WTC11 (cell line): ENCODE data around the gene PCNX1. TPM values are rescaled to one million over a fixed set of nuclear protein-coding genes. Genes with fewer than 3 reads are reported as not detected.

ENCODE experiments used
- ATAC-seq: fragments of 200-7000 bp; cut with Tn5 transposase; 2 replicates; pipeline ENCODE4 v1.10.0; 2021; ENCODE audit warnings: mild to moderate bottlenecking, moderate library complexity
- CTCF ChIA-PET: fragments of 300-600 bp; sonication (Branson Sonifier 250); formaldehyde crosslinking; loops from one replicate; lab custom pipeline; 2021; ENCODE audit warnings: antibody characterized with exemption; lab: Charles Lee
- POLR2A ChIA-PET: fragments of 350-600 bp; sonication (Branson Sonifier 250); formaldehyde crosslinking; loops from one replicate; lab custom pipeline; 2021; ENCODE audit warnings: antibody characterized with exemption; lab: Charles Lee
- DNase-seq: peaks from one replicate; pipeline ENCODE4 v3.0.0; 2021; ENCODE audit warnings: low spot score
- H3K27ac Mint-ChIP-seq: 2 replicates; pipeline ENCODE4 v1.8.0; 2021; ENCODE audit warnings: mixed read lengths
- H3K27me3 Mint-ChIP-seq: 2 replicates; pipeline ENCODE4 v1.8.0; 2021; ENCODE audit warnings: low read depth, mild to moderate bottlenecking, moderate library complexity, mixed read lengths
- H3K36me3 Mint-ChIP-seq: 2 replicates; pipeline ENCODE4 v1.8.0; 2021; ENCODE audit warnings: mixed read lengths
- H3K4me1 Mint-ChIP-seq: 2 replicates; pipeline ENCODE4 v1.8.0; 2022; ENCODE audit warnings: mixed read lengths
- H3K4me3 Mint-ChIP-seq: 2 replicates; pipeline ENCODE4 v1.8.0; 2021; ENCODE audit warnings: mild to moderate bottlenecking, moderate library complexity, mixed read lengths
- H3K9me3 Mint-ChIP-seq: 2 replicates; pipeline ENCODE4 v1.8.0; 2021; ENCODE audit warnings: mixed read lengths
- FOXJ3 ChIP-seq: sonication (generic); formaldehyde crosslinking; IDR thresholded peaks from 2 replicates; pipeline ENCODE4 v1.9.0; 2021; ENCODE audit warnings: missing genetic modification reagents, mild to moderate bottlenecking, borderline replicate concordance
- GABPB1 ChIP-seq: sonication (generic); formaldehyde crosslinking; IDR thresholded peaks from 2 replicates; pipeline ENCODE4 v1.8.1; 2023; ENCODE audit warnings: mild to moderate bottlenecking, missing genetic modification reagents
- JAZF1 ChIP-seq: fragments of 250-450 bp; sonication (Bioruptor Pico); IDR thresholded peaks from 2 replicates; pipeline ENCODE4 v1.9.0; 2021; ENCODE audit warnings: moderate library complexity, mild to moderate bottlenecking, inconsistent platforms
- NFE2L1 ChIP-seq: sonication (generic); formaldehyde crosslinking; IDR thresholded peaks from 2 replicates; pipeline ENCODE4 v1.8.1; 2023; ENCODE audit warnings: missing genetic modification reagents
- NFYB ChIP-seq: sonication (generic); formaldehyde crosslinking; conservative IDR thresholded peaks from 2 replicates; pipeline ENCODE4 v1.8.0; 2022; ENCODE audit warnings: low read depth, missing genetic modification reagents
- PRRX2 ChIP-seq: fragments of 250-450 bp; sonication (Bioruptor Pico); IDR thresholded peaks from 2 replicates; pipeline ENCODE4 v1.8.0; 2021; ENCODE audit warnings: mild to moderate bottlenecking
- ZNF121 ChIP-seq: sonication (generic); formaldehyde crosslinking; IDR thresholded peaks from 2 replicates; pipeline ENCODE4 v1.8.0; 2023; ENCODE audit warnings: missing genetic modification reagents
- ZNF263 ChIP-seq: sonication (generic); formaldehyde crosslinking; IDR thresholded peaks from 2 replicates; pipeline ENCODE4 v1.8.1; 2022; ENCODE audit warnings: low read depth, mild to moderate bottlenecking, moderate library complexity, missing genetic modification reagents
- ZNF416 ChIP-seq: fragments of 250-450 bp; sonication (Bioruptor Pico); IDR thresholded peaks from 2 replicates; pipeline ENCODE4 v1.9.0; 2021; ENCODE audit warnings: mild to moderate bottlenecking, inconsistent platforms
- total RNA-seq: library from RNA; stranded (reverse); gene quantifications from 3 replicates; pipeline ENCODE4 v1.2.3, GENCODE V29; 2021
- TF ChIP-seq, protein P1 (sequence below): fragments of 250-450 bp; sonication (Bioruptor Pico); IDR thresholded peaks from 2 replicates; pipeline ENCODE4 v2.1.2; 2022; ENCODE audit warnings: mild to moderate bottlenecking, moderate library complexity
- TF ChIP-seq, protein P2 (sequence below): fragments of 250-450 bp; sonication (Bioruptor Pico); IDR thresholded peaks from 2 replicates; pipeline ENCODE4 v1.8.0; 2021; ENCODE audit warnings: mild to moderate bottlenecking
- TF ChIP-seq, protein P3 (sequence below): sonication (generic); formaldehyde crosslinking; IDR thresholded peaks from 2 replicates; pipeline ENCODE4 v1.8.1; 2022; ENCODE audit warnings: mild to moderate bottlenecking, missing genetic modification reagents, moderate library complexity, borderline replicate concordance
- TF ChIP-seq, protein P4 (sequence below): sonication (generic); formaldehyde crosslinking; IDR thresholded peaks from 2 replicates; pipeline ENCODE4 v1.8.0; 2022; ENCODE audit warnings: mild to moderate bottlenecking, missing genetic modification reagents
- TF ChIP-seq, protein P5 (sequence below): fragments of 200-600 bp; IDR thresholded peaks from 2 replicates; pipeline ENCODE4 v1.8.0; 2022; ENCODE audit warnings: antibody characterized with exemption
- TF ChIP-seq, protein P6 (sequence below): sonication (generic); formaldehyde crosslinking; IDR thresholded peaks from 2 replicates; pipeline ENCODE4 v1.8.1; 2022; ENCODE audit warnings: low read depth, mild to moderate bottlenecking, moderate library complexity, missing genetic modification reagents, borderline replicate concordance
- TF ChIP-seq, protein P7 (sequence below): sonication (generic); formaldehyde crosslinking; IDR thresholded peaks from 2 replicates; pipeline ENCODE4 v1.8.1; 2022; ENCODE audit warnings: mild to moderate bottlenecking, moderate library complexity, missing genetic modification reagents
- TF ChIP-seq, protein P8 (sequence below): sonication (generic); formaldehyde crosslinking; IDR thresholded peaks from 2 replicates; pipeline ENCODE4 v1.8.1; 2022; ENCODE audit warnings: low read depth, missing genetic modification reagents, borderline replicate concordance
- TF ChIP-seq, protein P9 (sequence below): sonication (generic); formaldehyde crosslinking; IDR thresholded peaks from 2 replicates; pipeline ENCODE4 v1.8.1; 2023; ENCODE audit warnings: mild to moderate bottlenecking, missing genetic modification reagents
- TF ChIP-seq, protein P10 (sequence below): fragments of 250-450 bp; sonication (Bioruptor Pico); conservative IDR thresholded peaks from 2 replicates; pipeline ENCODE4 v1.9.0; 2021; ENCODE audit warnings: mild to moderate bottlenecking
- TF ChIP-seq, protein P11 (sequence below): sonication (generic); formaldehyde crosslinking; conservative IDR thresholded peaks from 2 replicates; pipeline ENCODE4 v1.8.1; 2023; ENCODE audit warnings: mild to moderate bottlenecking, low read depth, missing genetic modification reagents, moderate library complexity

Gene PCNX1
- total RNA-seq, 1 experiment from 2014 or later: 46.4 TPM

DNA sequence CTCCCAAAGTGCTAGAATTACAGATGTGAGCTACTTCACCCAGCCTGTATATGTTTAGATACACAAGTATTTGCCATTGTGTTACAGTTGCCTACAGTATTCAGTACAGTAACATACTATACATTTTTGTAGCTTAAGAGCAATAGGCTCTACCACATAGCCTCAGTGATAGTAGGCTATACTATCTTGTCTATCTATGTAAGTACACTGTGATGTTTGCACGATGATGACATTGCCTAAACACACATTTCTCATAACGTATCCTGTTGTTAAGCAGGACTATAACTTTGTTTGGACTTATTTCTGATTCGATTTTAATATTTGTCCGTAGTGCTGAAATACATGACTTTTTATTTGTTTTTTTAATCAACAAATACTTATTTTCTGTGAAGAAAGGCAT lies 129.2 kb downstream of the PCNX1 start:
- H3K4me1 Mint-ChIP-seq: no peaks in the 10 kb centered on the region
- H3K27me3 Mint-ChIP-seq: no peaks in the 10 kb centered on the region
- ATAC-seq (no peak), DNase-seq (no peak)
- peaks cover 60% of the 10 kb centered on the region for H3K36me3 Mint-ChIP-seq
- no peak overlapping the region for H3K27ac Mint-ChIP-seq
- no peak overlapping the region for H3K4me3 Mint-ChIP-seq
- TF ChIP-seq FOXJ3 (no peak), ZNF263 (CRISPR knock-in tag) (no peak), PRRX2 (CRISPR knock-in tag) (no peak), ZNF121 (CRISPR knock-in tag) (no peak), GABPB1 (no peak), ZNF416 (no peak), JAZF1 (CRISPR knock-in tag) (no peak), NFE2L1 (CRISPR knock-in tag) (no peak), NFYB (CRISPR knock-in tag) (no peak)
- TF ChIP-seq, protein P1, sequence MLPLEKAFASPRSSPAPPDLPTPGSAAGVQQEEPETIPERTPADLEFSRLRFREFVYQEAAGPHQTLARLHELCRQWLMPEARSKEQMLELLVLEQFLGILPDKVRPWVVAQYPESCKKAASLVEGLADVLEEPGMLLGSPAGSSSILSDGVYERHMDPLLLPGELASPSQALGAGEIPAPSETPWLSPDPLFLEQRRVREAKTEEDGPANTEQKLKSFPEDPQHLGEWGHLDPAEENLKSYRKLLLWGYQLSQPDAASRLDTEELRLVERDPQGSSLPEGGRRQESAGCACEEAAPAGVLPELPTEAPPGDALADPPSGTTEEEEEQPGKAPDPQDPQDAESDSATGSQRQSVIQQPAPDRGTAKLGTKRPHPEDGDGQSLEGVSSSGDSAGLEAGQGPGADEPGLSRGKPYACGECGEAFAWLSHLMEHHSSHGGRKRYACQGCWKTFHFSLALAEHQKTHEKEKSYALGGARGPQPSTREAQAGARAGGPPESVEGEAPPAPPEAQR (CRISPR knock-in tag): no peak
- TF ChIP-seq, protein P2, sequence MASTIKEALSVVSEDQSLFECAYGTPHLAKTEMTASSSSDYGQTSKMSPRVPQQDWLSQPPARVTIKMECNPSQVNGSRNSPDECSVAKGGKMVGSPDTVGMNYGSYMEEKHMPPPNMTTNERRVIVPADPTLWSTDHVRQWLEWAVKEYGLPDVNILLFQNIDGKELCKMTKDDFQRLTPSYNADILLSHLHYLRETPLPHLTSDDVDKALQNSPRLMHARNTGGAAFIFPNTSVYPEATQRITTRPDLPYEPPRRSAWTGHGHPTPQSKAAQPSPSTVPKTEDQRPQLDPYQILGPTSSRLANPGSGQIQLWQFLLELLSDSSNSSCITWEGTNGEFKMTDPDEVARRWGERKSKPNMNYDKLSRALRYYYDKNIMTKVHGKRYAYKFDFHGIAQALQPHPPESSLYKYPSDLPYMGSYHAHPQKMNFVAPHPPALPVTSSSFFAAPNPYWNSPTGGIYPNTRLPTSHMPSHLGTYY (CRISPR knock-in tag): no peak
- TF ChIP-seq, protein P3, sequence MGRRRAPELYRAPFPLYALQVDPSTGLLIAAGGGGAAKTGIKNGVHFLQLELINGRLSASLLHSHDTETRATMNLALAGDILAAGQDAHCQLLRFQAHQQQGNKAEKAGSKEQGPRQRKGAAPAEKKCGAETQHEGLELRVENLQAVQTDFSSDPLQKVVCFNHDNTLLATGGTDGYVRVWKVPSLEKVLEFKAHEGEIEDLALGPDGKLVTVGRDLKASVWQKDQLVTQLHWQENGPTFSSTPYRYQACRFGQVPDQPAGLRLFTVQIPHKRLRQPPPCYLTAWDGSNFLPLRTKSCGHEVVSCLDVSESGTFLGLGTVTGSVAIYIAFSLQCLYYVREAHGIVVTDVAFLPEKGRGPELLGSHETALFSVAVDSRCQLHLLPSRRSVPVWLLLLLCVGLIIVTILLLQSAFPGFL (CRISPR knock-in tag): no peak
- TF ChIP-seq, protein P4, sequence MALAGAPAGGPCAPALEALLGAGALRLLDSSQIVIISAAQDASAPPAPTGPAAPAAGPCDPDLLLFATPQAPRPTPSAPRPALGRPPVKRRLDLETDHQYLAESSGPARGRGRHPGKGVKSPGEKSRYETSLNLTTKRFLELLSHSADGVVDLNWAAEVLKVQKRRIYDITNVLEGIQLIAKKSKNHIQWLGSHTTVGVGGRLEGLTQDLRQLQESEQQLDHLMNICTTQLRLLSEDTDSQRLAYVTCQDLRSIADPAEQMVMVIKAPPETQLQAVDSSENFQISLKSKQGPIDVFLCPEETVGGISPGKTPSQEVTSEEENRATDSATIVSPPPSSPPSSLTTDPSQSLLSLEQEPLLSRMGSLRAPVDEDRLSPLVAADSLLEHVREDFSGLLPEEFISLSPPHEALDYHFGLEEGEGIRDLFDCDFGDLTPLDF (CRISPR knock-in tag): no peak
- TF ChIP-seq, protein P5, sequence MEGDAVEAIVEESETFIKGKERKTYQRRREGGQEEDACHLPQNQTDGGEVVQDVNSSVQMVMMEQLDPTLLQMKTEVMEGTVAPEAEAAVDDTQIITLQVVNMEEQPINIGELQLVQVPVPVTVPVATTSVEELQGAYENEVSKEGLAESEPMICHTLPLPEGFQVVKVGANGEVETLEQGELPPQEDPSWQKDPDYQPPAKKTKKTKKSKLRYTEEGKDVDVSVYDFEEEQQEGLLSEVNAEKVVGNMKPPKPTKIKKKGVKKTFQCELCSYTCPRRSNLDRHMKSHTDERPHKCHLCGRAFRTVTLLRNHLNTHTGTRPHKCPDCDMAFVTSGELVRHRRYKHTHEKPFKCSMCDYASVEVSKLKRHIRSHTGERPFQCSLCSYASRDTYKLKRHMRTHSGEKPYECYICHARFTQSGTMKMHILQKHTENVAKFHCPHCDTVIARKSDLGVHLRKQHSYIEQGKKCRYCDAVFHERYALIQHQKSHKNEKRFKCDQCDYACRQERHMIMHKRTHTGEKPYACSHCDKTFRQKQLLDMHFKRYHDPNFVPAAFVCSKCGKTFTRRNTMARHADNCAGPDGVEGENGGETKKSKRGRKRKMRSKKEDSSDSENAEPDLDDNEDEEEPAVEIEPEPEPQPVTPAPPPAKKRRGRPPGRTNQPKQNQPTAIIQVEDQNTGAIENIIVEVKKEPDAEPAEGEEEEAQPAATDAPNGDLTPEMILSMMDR: no peak
- TF ChIP-seq, protein P6, sequence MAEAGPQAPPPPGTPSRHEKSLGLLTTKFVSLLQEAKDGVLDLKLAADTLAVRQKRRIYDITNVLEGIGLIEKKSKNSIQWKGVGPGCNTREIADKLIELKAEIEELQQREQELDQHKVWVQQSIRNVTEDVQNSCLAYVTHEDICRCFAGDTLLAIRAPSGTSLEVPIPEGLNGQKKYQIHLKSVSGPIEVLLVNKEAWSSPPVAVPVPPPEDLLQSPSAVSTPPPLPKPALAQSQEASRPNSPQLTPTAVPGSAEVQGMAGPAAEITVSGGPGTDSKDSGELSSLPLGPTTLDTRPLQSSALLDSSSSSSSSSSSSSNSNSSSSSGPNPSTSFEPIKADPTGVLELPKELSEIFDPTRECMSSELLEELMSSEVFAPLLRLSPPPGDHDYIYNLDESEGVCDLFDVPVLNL: no peak
- TF ChIP-seq, protein P7, sequence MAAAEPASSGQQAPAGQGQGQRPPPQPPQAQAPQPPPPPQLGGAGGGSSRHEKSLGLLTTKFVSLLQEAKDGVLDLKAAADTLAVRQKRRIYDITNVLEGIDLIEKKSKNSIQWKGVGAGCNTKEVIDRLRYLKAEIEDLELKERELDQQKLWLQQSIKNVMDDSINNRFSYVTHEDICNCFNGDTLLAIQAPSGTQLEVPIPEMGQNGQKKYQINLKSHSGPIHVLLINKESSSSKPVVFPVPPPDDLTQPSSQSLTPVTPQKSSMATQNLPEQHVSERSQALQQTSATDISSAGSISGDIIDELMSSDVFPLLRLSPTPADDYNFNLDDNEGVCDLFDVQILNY (CRISPR knock-in tag): no peak
- TF ChIP-seq, protein P8, sequence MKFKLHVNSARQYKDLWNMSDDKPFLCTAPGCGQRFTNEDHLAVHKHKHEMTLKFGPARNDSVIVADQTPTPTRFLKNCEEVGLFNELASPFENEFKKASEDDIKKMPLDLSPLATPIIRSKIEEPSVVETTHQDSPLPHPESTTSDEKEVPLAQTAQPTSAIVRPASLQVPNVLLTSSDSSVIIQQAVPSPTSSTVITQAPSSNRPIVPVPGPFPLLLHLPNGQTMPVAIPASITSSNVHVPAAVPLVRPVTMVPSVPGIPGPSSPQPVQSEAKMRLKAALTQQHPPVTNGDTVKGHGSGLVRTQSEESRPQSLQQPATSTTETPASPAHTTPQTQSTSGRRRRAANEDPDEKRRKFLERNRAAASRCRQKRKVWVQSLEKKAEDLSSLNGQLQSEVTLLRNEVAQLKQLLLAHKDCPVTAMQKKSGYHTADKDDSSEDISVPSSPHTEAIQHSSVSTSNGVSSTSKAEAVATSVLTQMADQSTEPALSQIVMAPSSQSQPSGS (CRISPR knock-in tag): no peak
- TF ChIP-seq, protein P9, sequence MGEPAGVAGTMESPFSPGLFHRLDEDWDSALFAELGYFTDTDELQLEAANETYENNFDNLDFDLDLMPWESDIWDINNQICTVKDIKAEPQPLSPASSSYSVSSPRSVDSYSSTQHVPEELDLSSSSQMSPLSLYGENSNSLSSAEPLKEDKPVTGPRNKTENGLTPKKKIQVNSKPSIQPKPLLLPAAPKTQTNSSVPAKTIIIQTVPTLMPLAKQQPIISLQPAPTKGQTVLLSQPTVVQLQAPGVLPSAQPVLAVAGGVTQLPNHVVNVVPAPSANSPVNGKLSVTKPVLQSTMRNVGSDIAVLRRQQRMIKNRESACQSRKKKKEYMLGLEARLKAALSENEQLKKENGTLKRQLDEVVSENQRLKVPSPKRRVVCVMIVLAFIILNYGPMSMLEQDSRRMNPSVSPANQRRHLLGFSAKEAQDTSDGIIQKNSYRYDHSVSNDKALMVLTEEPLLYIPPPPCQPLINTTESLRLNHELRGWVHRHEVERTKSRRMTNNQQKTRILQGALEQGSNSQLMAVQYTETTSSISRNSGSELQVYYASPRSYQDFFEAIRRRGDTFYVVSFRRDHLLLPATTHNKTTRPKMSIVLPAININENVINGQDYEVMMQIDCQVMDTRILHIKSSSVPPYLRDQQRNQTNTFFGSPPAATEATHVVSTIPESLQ (CRISPR knock-in tag): no peak
- TF ChIP-seq, protein P10, sequence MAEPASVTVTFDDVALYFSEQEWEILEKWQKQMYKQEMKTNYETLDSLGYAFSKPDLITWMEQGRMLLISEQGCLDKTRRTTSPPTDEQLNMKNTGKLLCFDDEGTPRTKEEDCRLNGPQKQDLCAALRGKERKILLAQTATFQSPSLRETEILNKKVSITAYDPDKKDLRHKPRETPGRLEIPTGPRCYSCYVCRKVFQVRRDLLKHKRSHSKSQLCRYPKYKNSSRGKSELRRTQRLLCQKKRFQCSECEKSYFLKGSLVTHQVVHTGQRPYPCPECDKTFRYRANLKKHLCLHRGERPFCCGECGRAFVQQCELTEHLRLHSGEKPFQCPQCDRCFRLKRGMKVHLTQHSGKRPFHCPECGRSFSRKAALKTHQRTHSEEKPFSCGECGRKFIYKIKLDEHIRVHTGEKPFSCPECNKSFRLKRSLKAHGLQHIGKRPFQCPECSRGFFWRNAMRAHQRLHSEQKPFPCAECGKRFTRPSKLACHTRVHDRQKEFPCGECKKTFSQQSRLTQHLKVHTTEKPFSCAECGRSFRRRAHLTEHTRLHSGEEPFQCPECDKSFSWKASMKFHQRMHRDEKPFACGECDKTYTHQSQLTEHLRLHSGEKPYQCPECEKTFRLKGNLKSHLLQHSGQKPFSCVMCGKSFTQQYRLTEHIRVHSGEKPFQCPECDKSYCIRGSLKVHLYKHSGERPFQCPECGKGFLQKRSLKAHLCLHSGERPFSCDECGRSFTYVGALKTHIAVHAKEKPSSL (CRISPR knock-in tag): no peak
- TF ChIP-seq, protein P11, sequence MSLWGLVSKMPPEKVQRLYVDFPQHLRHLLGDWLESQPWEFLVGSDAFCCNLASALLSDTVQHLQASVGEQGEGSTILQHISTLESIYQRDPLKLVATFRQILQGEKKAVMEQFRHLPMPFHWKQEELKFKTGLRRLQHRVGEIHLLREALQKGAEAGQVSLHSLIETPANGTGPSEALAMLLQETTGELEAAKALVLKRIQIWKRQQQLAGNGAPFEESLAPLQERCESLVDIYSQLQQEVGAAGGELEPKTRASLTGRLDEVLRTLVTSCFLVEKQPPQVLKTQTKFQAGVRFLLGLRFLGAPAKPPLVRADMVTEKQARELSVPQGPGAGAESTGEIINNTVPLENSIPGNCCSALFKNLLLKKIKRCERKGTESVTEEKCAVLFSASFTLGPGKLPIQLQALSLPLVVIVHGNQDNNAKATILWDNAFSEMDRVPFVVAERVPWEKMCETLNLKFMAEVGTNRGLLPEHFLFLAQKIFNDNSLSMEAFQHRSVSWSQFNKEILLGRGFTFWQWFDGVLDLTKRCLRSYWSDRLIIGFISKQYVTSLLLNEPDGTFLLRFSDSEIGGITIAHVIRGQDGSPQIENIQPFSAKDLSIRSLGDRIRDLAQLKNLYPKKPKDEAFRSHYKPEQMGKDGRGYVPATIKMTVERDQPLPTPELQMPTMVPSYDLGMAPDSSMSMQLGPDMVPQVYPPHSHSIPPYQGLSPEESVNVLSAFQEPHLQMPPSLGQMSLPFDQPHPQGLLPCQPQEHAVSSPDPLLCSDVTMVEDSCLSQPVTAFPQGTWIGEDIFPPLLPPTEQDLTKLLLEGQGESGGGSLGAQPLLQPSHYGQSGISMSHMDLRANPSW: no peak
- POLR2A ChIA-PET: no interaction called here
- CTCF ChIA-PET: no interaction called here
- peaks cover 22% of the 10 kb centered on the region for H3K9me3 Mint-ChIP-seq
